GM18907 (cell line): Measurements from ENCODE around the gene FTH1.
"Not testable (repeated sequence)": the region's sequence is repeated elsewhere in the genome, so short reads cannot be mapped to it uniquely, and the experiment has no call there.

Experiments used
- ATAC-seq: cut with Tn5 transposase; IDR thresholded peaks from one replicate; pipeline ENCODE4 v1.9.1; 2021; ENCODE audit warnings: mild to moderate bottlenecking, moderate library complexity; ENCODE audit not compliant: unreplicated experiment

The FTH1 gene

DNA sequence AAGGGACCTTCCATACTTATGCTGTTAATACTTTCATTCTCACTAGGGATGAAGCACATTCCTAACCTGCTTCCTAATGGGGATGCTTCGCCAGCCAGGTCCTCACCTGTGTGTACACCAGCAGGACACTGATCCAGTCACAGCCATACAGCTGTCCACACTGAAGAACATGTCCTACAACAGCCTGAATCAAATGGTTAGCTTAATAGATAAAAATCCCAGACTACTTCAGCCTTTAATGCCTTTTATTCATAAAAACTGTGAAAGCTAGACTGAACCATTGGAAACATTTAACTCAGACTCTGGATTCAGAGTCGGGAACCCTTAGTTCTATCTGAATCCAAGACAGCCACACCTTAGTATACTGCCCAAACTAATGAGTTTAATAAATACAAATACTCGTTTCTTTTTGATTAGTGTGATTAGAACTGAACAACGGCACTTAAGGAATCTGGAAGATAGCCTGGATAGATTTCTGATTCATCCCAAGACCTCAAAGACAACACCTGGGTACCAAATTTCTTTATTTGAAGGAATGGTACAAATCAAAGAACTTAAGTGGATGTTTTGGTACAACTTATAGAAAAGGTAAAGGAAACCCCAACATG lies 3.3 kb downstream of the FTH1 start:
- ATAC-seq: no peak

DNA sequence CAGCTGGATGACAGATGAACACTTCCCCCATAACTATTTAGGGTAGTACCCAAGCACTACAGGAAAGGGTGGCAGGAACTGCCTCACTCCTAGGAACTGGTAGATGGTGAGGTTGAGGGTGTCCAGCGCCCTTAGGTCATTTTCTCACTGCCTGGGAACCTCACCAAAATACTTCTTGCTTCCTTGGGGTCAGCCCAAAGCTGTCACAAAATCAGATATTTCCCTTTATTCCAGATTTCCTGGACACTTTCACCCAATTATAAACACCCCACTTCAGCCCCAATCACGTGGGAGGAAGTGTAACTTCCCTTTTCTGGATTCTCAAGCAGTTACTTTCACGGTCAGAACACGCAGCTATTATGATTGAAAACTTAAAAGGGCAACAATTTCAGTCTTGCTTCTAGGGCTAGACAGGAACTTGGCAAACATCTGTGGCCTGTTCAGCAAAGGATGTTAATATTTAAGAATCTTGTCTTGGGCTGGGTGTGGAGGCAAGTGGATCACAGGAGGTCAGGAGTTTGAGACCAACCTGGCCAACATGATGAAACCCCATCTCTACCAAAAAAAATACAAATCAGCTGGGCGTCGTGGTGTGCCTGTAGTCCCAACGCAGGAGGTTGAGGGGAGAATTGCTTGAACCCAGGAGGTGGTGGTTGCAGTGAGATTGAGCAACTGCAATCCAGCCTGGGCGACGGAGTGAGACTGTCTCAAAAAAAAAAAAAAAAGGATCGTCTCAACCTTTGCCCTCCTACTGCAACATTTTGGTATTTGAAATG lies 4.0 kb downstream of the FTH1 start:
- no peak for ATAC-seq

DNA sequence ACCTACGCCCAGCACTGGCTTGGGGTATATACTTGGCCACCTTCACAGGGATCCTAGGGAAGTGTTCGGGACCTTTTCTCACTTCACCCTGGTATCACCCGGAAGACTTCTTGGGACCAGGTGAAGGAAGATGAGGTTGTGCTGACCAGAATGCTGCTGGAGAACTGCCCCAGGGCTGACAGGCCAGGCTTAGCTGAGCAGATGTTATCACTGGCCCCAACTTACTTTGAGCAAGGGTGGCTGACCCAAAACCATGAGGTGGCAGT lies 4.5 kb downstream of the FTH1 start:
- no peak for ATAC-seq

- no peak for ATAC-seq
Observed at GRCh38 chr11:61962213-61963015, 5.0 kb downstream of the FTH1 start.

- ATAC-seq: no peak
Observed at GRCh38 chr11:61961570-61962212, 5.7 kb downstream of the FTH1 start.

DNA sequence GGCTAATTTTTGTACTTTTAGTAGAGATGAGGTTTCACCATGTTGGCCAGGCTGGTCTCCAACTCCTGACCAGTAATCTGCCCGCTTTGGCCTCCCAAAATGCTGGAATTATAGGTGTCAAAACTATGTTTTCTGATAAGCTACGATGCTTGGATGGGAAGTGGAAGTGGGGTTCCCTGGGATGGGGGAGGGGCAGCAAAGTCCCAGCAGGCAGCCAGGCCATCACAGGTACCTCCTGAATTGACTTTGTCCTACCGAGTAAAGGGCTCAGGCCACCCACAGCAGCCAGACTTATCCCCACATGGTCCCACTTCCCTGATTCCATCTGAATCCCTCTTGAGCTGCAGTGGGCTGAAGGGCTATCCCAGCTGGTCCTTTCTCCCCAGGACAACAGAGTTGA lies 6.9 kb downstream of the FTH1 start:
- no peak for ATAC-seq

DNA sequence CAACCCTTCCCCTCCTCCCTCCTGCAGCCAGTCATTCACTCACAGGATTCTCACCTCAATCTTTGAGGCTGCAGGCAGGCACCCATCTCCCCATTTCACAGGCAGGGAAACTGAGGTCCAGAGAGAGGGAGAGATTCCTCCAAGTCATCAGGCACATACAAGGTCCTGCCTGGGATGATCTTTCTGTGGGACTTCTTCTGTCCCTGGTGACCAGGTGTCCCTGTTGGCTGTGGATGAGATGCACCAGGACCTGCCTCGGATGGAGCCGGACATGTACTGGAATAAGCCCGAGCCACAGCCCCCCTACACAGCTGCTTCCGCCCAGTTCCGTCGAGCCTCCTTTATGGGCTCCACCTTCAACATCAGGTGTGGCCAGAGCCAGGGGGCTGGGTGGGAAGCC lies 7.8 kb downstream of the FTH1 start:
- ATAC-seq: no peak

DNA sequence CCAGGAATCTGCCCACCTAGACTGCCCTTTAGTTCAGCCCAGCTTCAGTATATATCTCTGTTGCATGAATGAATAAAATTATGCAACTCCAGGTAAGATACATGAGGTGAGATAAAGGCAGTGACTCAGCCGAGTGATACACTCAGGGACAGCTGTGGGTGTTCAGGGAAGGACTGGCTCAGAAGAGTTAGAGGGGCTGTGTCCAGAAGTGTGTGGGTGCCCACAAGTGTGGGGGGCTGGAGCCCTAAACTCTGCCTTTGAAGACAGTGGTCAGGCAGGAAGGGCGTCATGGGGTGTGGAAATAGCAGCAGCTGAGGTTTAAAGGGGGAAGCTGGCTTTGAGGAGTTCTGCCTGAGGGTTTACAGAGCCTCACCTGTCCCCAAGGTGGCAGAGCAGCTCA lies 8.3 kb downstream of the FTH1 start:
- ATAC-seq: no peak

DNA sequence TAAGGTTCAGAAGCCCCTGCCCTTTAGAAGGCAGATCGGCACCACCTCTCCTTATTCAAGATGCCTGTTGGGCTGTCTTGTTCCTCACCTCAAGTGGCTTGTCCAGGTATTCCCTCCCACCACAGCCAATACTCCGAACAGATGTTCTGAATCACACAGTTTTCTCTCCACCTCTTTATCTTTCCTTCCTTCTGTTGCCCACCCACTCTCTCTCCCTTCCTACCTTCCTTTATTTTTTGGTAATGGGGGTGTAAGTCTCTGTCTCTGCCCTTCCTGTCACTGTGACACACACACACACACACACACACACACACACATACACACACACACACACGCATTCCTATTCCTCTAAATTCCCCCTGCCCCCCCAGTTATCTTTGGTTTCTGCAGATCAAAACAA lies 8.8 kb downstream of the FTH1 start:
- ATAC-seq: no peak

GRCh38 chr11:61957021-61957770 lies 10.2 kb downstream of the FTH1 start:
- no peak for ATAC-seq

GRCh38 chr11:61956191-61957020 lies 11.0 kb downstream of the FTH1 start:
- ATAC-seq: no peak

DNA sequence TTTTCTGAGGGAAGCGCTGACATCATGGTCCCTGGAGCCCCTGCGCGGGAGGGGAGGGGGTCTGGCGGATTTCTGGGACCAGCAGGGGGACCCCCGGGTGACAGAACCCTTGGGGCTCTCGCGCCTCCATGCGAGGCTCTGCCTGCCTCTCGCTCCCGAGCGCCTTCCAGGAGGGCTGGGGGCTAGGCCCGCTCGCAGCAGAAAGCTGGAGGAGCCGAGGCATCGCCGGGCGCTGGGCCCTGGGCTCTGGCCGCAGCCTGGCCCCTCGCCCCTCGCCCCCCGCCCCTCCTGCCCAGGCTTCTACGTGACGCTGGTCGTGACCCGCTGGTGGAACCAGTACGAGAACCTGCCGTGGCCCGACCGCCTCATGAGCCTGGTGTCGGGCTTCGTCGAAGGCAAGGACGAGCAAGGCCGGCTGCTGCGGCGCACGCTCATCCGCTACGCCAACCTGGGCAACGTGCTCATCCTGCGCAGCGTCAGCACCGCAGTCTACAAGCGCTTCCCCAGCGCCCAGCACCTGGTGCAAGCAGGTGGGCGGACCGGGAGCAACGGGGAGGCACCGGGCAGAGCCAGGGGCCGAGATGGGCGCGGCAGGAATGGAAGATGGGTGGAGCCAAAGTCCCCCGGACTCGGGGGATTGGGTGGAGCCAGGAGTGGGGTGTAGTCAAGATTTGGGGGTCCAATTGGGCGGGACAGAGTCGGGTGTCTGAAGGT lies 11.9 kb downstream of the FTH1 start:
- ATAC-seq: no peak

GRCh38 chr11:61954851-61955421 lies 12.5 kb downstream of the FTH1 start:
- ATAC-seq: no peak

DNA sequence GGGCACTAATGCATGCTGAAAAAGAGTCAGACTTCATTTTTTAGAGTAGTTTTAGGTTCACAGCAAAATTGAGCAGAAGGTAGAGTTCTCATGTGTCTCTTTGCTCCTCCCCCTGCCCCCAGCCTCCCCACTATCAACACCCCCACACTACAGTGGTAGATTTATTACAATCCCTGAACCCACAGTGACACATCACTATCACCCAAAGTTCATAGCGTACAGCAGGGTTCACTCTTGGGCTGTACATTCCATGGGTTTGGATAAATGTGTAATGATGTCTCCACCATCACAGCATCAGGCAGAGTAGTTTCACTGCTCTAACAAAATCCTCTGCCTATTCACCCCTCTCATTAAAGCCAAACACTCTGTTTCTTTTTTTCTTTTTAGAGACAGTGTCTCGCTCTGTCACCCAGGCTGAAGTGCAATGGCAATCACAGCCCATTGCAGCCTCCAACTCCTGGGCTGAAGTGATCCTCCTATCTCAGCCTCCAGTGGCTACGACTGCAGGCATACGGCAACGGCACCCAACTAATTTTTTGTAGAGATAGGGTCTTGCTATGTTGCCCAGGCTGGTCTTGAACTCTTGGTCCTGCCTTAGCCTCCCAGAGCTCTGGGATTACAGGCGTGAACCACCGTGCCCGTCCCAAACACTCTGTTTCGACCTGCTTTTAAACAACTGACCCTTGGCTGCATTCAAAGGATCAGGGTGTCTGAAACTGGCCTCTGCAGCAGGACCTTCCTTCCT lies 13.2 kb downstream of the FTH1 start:
- no peak for ATAC-seq

DNA sequence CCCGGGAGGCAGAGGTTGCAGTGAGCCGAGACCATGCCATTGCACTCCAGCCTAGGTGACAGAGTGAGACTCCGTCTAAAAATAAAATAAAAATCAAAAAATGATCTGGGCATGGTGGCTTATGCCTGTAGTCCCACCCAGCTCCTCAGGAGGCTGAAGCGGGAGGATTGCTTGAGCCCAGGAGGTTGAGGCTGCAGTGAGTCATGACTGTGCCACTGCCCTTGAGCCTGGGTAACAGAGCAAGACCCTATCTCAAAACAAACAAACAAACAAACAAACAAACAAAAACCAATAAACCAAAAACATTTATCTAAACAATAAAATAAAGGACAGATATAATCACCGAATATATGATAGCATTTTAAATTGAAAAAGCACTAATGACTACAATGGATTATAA lies 13.8 kb downstream of the FTH1 start:
- ATAC-seq: not testable (repeated sequence)

- no peak for ATAC-seq
Observed at GRCh38 chr11:61952882-61953281, 14.6 kb downstream of the FTH1 start.

- ATAC-seq: no peak
Observed at GRCh38 chr11:61951484-61952135, 15.8 kb downstream of the FTH1 start.

DNA sequence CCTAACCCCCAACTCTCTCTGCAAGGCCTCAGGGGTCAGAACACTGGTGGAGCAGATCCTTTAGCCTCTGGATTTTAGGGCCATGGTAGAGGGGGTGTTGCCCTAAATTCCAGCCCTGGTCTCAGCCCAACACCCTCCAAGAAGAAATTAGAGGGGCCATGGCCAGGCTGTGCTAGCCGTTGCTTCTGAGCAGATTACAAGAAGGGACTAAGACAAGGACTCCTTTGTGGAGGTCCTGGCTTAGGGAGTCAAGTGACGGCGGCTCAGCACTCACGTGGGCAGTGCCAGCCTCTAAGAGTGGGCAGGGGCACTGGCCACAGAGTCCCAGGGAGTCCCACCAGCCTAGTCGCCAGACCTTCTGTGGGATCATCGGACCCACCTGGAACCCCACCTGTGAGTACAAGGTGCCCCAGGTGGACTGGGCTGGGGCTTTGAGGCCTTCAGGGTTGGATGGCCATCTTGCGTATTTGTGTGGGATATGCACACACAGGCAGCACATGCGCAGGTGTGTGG lies 17.3 kb downstream of the FTH1 start, which contains the start of gene BEST1:
Gene BEST1, plus strand, starts transcription at position 317 of the 513 bp plus-strand sequence. CDS start 1,456 bp downstream, outside the sequence.
- ATAC-seq: no peak
